ENCODE measurements around the gene H6PD. TPM values are rescaled to one million over a fixed set of nuclear protein-coding genes. Genes with fewer than 3 reads are reported as not detected.

The H6PD gene
- total and polyA plus RNA-seq, 2 donors (not counting 3 experiments of a cell fraction or from before 2014, with no cell fraction given) = 24.5 to 29.0 TPM

- Histone ChIP-seq H3K9me1 (replicated peaks; ENCODE audit: control insufficient read depth, extremely low read depth, insufficient read depth, low read length) (no peaks in the 10 kb centered on the region), H3K79me2 (ENCODE audit: control insufficient read depth, insufficient read depth, low read length) (peaks cover 12% of the 10 kb centered on the region), H3K4me3 (replicated peaks in 1 of 3; ENCODE audit: insufficient read depth in 1 of 3, low read depth in 1 of 3, low read length in 3 of 3) (no peak overlapping the region), H4K20me1 (replicated peaks; ENCODE audit: control insufficient read depth, extremely low read depth, insufficient read depth, low read length) (no peaks in the 10 kb centered on the region), H3K27me3 (ENCODE audit: control insufficient read depth in 2 of 2, insufficient read depth in 2 of 2, low read length in 2 of 2) (no peaks in the 10 kb centered on the region), H3K27ac (ENCODE audit: insufficient read depth, low read depth, low read length) (no peak overlapping the region), H3K9ac (replicated peaks; ENCODE audit: extremely low read depth, insufficient read depth, low read length) (no peak overlapping the region), H3K4me2 (ENCODE audit: insufficient read depth, low read length) (no peak overlapping the region), H3K9me3 (replicated peaks; ENCODE audit: control insufficient read depth, insufficient read depth, low read length) (no peaks in the 10 kb centered on the region), H3K4me1 (ENCODE audit: control insufficient read depth, extremely low read depth, insufficient read depth, low read length) (no peaks in the 10 kb centered on the region), H2AFZ (ENCODE audit: low read depth, low read length) (no peak overlapping the region), H3K36me3 (ENCODE audit: control insufficient read depth in 2 of 2, extremely low read depth in 1 of 2, insufficient read depth in 2 of 2, low read length in 2 of 2) (peaks cover 0 to 10% of the 10 kb centered on the region in 2 experiments)
- TF ChIP-seq FOS (IDR thresholded peaks at IDR 0.05; ENCODE audit: borderline replicate concordance, insufficient read depth, low read length) (no peak), EZH2 (IDR thresholded peaks at IDR 0.05; ENCODE audit: borderline replicate concordance, low read depth, low read length, severe bottlenecking) (no peak), JUN (IDR thresholded peaks at IDR 0.05; ENCODE audit: borderline replicate concordance, insufficient read depth, insufficient read length, low read depth) (no peak), GATA2 (IDR thresholded peaks at IDR 0.05; ENCODE audit: insufficient read depth, insufficient read length, low read depth, low read length) (no peak)
- dilution Hi-C loops (cut with MboI; ENCODE audit: extremely low pct_ligation_motif_present, low sequenced_read_pairs) = no loop called here
- ChIA-PET POLR2A (no interaction called here), CTCF (interaction anchor here (0.6 kb wide), 1 partner anchor 216 kb away, joined by 3 read pairs; no protein-coding TSS in a partner anchor)
- DNase-seq (ENCODE audit: low read depth, low spot score) (no peak), FAIRE-seq (no peak)
- intact Hi-C loops (cut with micrococcal nuclease) = no loop called here
- no TSS peak for BruUV-seq (replicated peaks)
Observed at GRCh38 chr1:9263984-9264872, 29.7 kb downstream of the H6PD start.

GRCh38 chr1:9265037-9265436, 30.5 kb downstream of the H6PD start:
- CTCF ChIA-PET = interaction anchor here (1.0 to 9.6 kb wide), 3 partner anchors 155 to 308 kb away, joined by 4 to 232 read pairs (median 14); no protein-coding TSS in a partner anchor
- Histone ChIP-seq H3K27me3 (ENCODE audit: control insufficient read depth in 2 of 2, insufficient read depth in 2 of 2, low read length in 2 of 2) (no peaks in the 10 kb centered on the region), H3K4me3 (replicated peaks in 1 of 3; ENCODE audit: insufficient read depth in 1 of 3, low read depth in 1 of 3, low read length in 3 of 3) (no peak overlapping the region), H3K4me2 (ENCODE audit: insufficient read depth, low read length) (no peak overlapping the region), H3K9me1 (replicated peaks; ENCODE audit: control insufficient read depth, extremely low read depth, insufficient read depth, low read length) (no peaks in the 10 kb centered on the region), H3K79me2 (ENCODE audit: control insufficient read depth, insufficient read depth, low read length) (peaks cover 4% of the 10 kb centered on the region), H2AFZ (ENCODE audit: low read depth, low read length) (no peak overlapping the region), H3K27ac (ENCODE audit: insufficient read depth, low read depth, low read length) (no peak overlapping the region), H4K20me1 (replicated peaks; ENCODE audit: control insufficient read depth, extremely low read depth, insufficient read depth, low read length) (no peaks in the 10 kb centered on the region), H3K36me3 (ENCODE audit: control insufficient read depth in 2 of 2, extremely low read depth in 1 of 2, insufficient read depth in 2 of 2, low read length in 2 of 2) (peaks cover 0 to 10% of the 10 kb centered on the region in 2 experiments), H3K9ac (replicated peaks; ENCODE audit: extremely low read depth, insufficient read depth, low read length) (no peak overlapping the region), H3K9me3 (replicated peaks; ENCODE audit: control insufficient read depth, insufficient read depth, low read length) (no peaks in the 10 kb centered on the region), H3K4me1 (ENCODE audit: control insufficient read depth, extremely low read depth, insufficient read depth, low read length) (no peaks in the 10 kb centered on the region)
- FAIRE-seq = no peak
- POLR2A ChIA-PET = no interaction called here
- dilution Hi-C loops (cut with MboI; ENCODE audit: extremely low pct_ligation_motif_present, low sequenced_read_pairs) = no loop called here
- DNase-seq (ENCODE audit: low read depth, low spot score) = no peak
- intact Hi-C loops (cut with micrococcal nuclease) = loop anchor here (5.0 kb wide), 1 partner anchor 307 kb away; no protein-coding TSS in a partner anchor
- no TSS peak for BruUV-seq (replicated peaks)
- TF ChIP-seq GATA2 (IDR thresholded peaks at IDR 0.05; ENCODE audit: insufficient read depth, insufficient read length, low read depth, low read length) = no peak
- no peak for TF ChIP-seq POLR2AphosphoS5 (IDR thresholded peaks at IDR 0.05; ENCODE audit: insufficient read depth, low read depth, low read length)
- no peak for TF ChIP-seq MAX (IDR thresholded peaks at IDR 0.05; ENCODE audit: insufficient read depth, insufficient read length)
- TF ChIP-seq FOS (IDR thresholded peaks at IDR 0.05; ENCODE audit: borderline replicate concordance, insufficient read depth, low read length) = no peak
- no peak for TF ChIP-seq JUN (IDR thresholded peaks at IDR 0.05; ENCODE audit: borderline replicate concordance, insufficient read depth, insufficient read length, low read depth)
- no peak for TF ChIP-seq EZH2 (IDR thresholded peaks at IDR 0.05; ENCODE audit: borderline replicate concordance, low read depth, low read length, severe bottlenecking)
- TF ChIP-seq CTCF (IDR thresholded peaks at IDR 0.05; ENCODE audit: extremely low read depth in 1 of 2, insufficient read depth in 1 of 2, low read depth in 1 of 2, low read length in 2 of 2) = no peak
- no peak for TF ChIP-seq POLR2A (IDR thresholded peaks at IDR 0.05; ENCODE audit: low read depth, low read length)
- no peak for TF ChIP-seq MYC (IDR thresholded peaks at IDR 0.05; ENCODE audit: low read depth, low read length)
